MM.1S (cell line): ENCODE results near the gene SLX4IP.

Source experiments
- CTCF ChIP-seq: fragments of 300-600 bp; sonication (generic); IDR thresholded peaks from 2 replicates; pipeline ENCODE4 v1.5.1; 2016; ENCODE audit warnings: antibody characterized with exemption, low read length, mixed read lengths
- EZH2 ChIP-seq: fragments of 300-600 bp; sonication (generic); optimal IDR thresholded peaks from 2 replicates; pipeline ENCODE3; 2017; ENCODE audit warnings: low read depth, mild to moderate bottlenecking, antibody characterized with exemption, low read length, mixed read lengths
- EZH2phosphoT487 ChIP-seq: fragments of 300-600 bp; sonication (generic); IDR thresholded peaks from 2 replicates; pipeline ENCODE4 v1.6.1; 2018; ENCODE audit warnings: antibody characterized with exemption, low read length

DNA sequence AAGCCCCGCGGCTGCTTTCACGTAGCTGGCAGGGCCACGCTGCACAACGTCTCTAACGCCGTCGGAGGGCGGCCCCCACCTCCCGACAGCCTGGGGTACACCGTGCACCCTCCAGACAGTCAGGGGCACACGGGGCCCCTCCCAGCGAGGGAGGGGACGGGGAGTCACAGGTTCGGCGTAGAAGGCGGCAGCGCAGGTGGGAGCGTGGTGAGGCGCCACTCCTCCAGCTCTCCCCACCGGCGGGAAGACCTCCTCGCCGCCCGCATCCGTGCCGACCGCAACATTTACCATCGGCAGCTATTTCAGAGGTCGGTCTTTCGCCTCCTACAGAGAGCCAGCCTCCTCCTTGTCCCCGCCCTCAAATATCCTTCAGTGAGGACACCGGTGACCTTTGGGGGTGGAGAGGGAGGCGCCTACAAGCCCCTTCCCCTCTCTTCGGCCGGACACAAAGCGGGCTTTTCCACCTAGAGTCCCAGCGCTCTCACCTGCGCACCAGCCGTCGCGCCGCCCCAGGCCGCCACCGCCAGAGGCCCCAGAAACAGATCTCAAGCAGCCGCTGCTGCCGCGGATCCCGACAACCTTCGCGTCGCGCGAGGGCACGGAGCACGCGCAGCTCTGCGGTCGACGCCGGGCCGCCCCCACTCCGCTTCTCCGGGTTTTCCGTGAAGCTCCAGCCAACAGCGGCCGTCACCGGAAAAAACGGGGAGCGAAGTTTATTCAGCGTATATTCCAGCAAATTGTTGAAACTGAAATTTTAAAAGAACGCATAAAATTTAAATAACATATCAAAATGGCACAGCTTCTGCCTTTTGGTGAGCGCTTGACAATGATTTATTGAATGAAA is 1.3 kb upstream of the SLX4IP start, which contains the start of gene MKKS:
- TF ChIP-seq CTCF = no peak
- TF ChIP-seq EZH2 = no peak
- no peak for TF ChIP-seq EZH2phosphoT487
